Stimulated activated effector memory CD8-positive, alpha-beta T cell treated with anti-CD3 and anti-CD28 coated beads, Interleukin-12 subunit alpha, Interleukin-12 subunit beta, amount 100 ng/mL, for 72 hours (primary cell): ENCODE results near the gene PPP1R3E.

Experiments used
- ATAC-seq: fragments of 150-1000 bp; cut with Tn5 transposase; 2 replicates; pipeline ENCODE4 v1.10.0; 2021
- DNase-seq, 2 donors: peaks; one replicate each; pipeline ENCODE4 v3.0.0; 2021 to 2022; ENCODE audit warnings: low spot score in 2 of 2
- H3K27ac Mint-ChIP-seq: one replicate; pipeline ENCODE4 v1.8.0; 2022; ENCODE audit warnings: mild to moderate bottlenecking, mixed read lengths
- H3K36me3 Mint-ChIP-seq: one replicate; pipeline ENCODE4 v1.8.0; 2022; ENCODE audit warnings: mild to moderate bottlenecking, mixed read lengths
- H3K4me1 Mint-ChIP-seq: one replicate; pipeline ENCODE4 v1.8.0; 2022; ENCODE audit warnings: mixed read lengths
- H3K4me3 Mint-ChIP-seq: one replicate; pipeline ENCODE4 v1.8.0; 2022; ENCODE audit warnings: mild to moderate bottlenecking, mixed read lengths
- H3K9me3 Mint-ChIP-seq: one replicate; pipeline ENCODE4 v1.8.0; 2022; ENCODE audit warnings: mixed read lengths

PPP1R3E gene

GRCh38 chr14:23307687-23308644 is 5.3 kb upstream of the PPP1R3E start:
- H3K9me3 Mint-ChIP-seq, result no peaks in the 10 kb centered on the region
- no peak for DNase-seq
- H3K36me3 Mint-ChIP-seq, result peaks cover under 1% of the 10 kb centered on the region
- no peak for ATAC-seq
- peaks cover 20% of the 10 kb centered on the region for H3K4me1 Mint-ChIP-seq
- H3K4me3 Mint-ChIP-seq, result peak overlapping the region; percentile 58
- H3K27ac Mint-ChIP-seq, result peak overlapping the region; percentile 74

- peaks cover 27% of the 10 kb centered on the region for H3K4me1 Mint-ChIP-seq
- H3K4me3 Mint-ChIP-seq, result peak overlapping the region; percentile 58
- peaks cover 7% of the 10 kb centered on the region for H3K36me3 Mint-ChIP-seq
- H3K27ac Mint-ChIP-seq, result peak overlapping the region; percentile 74
- ATAC-seq (no peak), DNase-seq (no peak)
- H3K9me3 Mint-ChIP-seq, result no peaks in the 10 kb centered on the region
These were observed 4.5 kb upstream of the PPP1R3E start for GRCh38 chr14:23307146-23307530.

GRCh38 chr14:23306412-23307145 is 3.9 kb upstream of the PPP1R3E start, which contains the start of gene BCL2L2:
Gene BCL2L2, plus strand, starts transcription at chr14:23306833. Its CDS starts 935 bp downstream, at chr14:23307768.
- peaks cover 27% of the 10 kb centered on the region for H3K4me1 Mint-ChIP-seq
- H3K27ac Mint-ChIP-seq, result peak within 1 kb of the TSS; percentile 74
- H3K4me3 Mint-ChIP-seq, result peak within 1 kb of the TSS; percentile 58
- DNase-seq (no peak), ATAC-seq (no peak)
- peaks cover 7% of the 10 kb centered on the region for H3K36me3 Mint-ChIP-seq
- H3K9me3 Mint-ChIP-seq, result no peaks in the 10 kb centered on the region

GRCh38 chr14:23301969-23302289 is 730 bp downstream of the PPP1R3E start:
- Mint-ChIP-seq H3K9me3 (no peaks in the 10 kb centered on the region), H3K4me3 (peak overlapping the region; percentile 97), H3K4me1 (peaks cover 35% of the 10 kb centered on the region), H3K27ac (peak overlapping the region; percentile 97), H3K36me3 (peaks cover 53% of the 10 kb centered on the region)
- DNase-seq (no peak), ATAC-seq (peak; percentile 35)

GRCh38 chr14:23301288-23301968 is 1.2 kb downstream of the PPP1R3E start:
- Mint-ChIP-seq H3K4me3 (peak overlapping the region; percentile 97), H3K4me1 (peaks cover 33% of the 10 kb centered on the region), H3K36me3 (peaks cover 58% of the 10 kb centered on the region), H3K9me3 (no peaks in the 10 kb centered on the region), H3K27ac (peak overlapping the region; percentile 97)
- ATAC-seq, result peak; percentile 88
- peak; percentile 98 to 99 for DNase-seq

- peaks cover 63% of the 10 kb centered on the region for H3K36me3 Mint-ChIP-seq
- no peaks in the 10 kb centered on the region for H3K9me3 Mint-ChIP-seq
- no peak for ATAC-seq
- H3K27ac Mint-ChIP-seq, result peak overlapping the region; percentile 97
- peaks cover 33% of the 10 kb centered on the region for H3K4me1 Mint-ChIP-seq
- DNase-seq, result peak in 1 of 2 donors; percentile 61
- H3K4me3 Mint-ChIP-seq, result peak overlapping the region; percentile 97
These were observed 1.9 kb downstream of the PPP1R3E start for GRCh38 chr14:23300687-23301223.

- no peak for ATAC-seq
- Mint-ChIP-seq H3K4me1 (peaks cover 35% of the 10 kb centered on the region), H3K36me3 (peaks cover 63% of the 10 kb centered on the region), H3K27ac (peak overlapping the region; percentile 97), H3K4me3 (peak overlapping the region; percentile 97), H3K9me3 (no peaks in the 10 kb centered on the region)
- no peak for DNase-seq
These were observed 2.5 kb downstream of the PPP1R3E start for GRCh38 chr14:23299986-23300686.

GRCh38 chr14:23299211-23299957 is 3.3 kb downstream of the PPP1R3E start:
- DNase-seq (no peak), ATAC-seq (no peak)
- Mint-ChIP-seq H3K9me3 (no peaks in the 10 kb centered on the region), H3K27ac (peak overlapping the region; percentile 97), H3K4me1 (peaks cover 40% of the 10 kb centered on the region), H3K36me3 (peaks cover 63% of the 10 kb centered on the region), H3K4me3 (peak overlapping the region; percentile 97)

GRCh38 chr14:23297611-23298277 is 4.9 kb downstream of the PPP1R3E start:
- Mint-ChIP-seq H3K27ac (no peak overlapping the region), H3K36me3 (peaks cover 60% of the 10 kb centered on the region), H3K9me3 (no peaks in the 10 kb centered on the region), H3K4me1 (peaks cover 33% of the 10 kb centered on the region), H3K4me3 (no peak overlapping the region)
- DNase-seq (no peak), ATAC-seq (no peak)

GRCh38 chr14:23297096-23297495 is 5.6 kb downstream of the PPP1R3E start:
- no peak overlapping the region for H3K4me3 Mint-ChIP-seq
- DNase-seq (no peak), ATAC-seq (no peak)
- H3K4me1 Mint-ChIP-seq, result peaks cover 28% of the 10 kb centered on the region
- H3K9me3 Mint-ChIP-seq, result no peaks in the 10 kb centered on the region
- peaks cover 56% of the 10 kb centered on the region for H3K36me3 Mint-ChIP-seq
- H3K27ac Mint-ChIP-seq, result no peak overlapping the region

- H3K4me1 Mint-ChIP-seq, result peaks cover 28% of the 10 kb centered on the region
- no peaks in the 10 kb centered on the region for H3K9me3 Mint-ChIP-seq
- H3K27ac Mint-ChIP-seq, result no peak overlapping the region
- DNase-seq (no peak), ATAC-seq (no peak)
- H3K4me3 Mint-ChIP-seq, result no peak overlapping the region
- peaks cover 53% of the 10 kb centered on the region for H3K36me3 Mint-ChIP-seq
These were observed 6.5 kb downstream of the PPP1R3E start for GRCh38 chr14:23296012-23296777.

- Mint-ChIP-seq H3K27ac (no peak overlapping the region), H3K36me3 (peaks cover 40% of the 10 kb centered on the region), H3K4me1 (peaks cover 26% of the 10 kb centered on the region), H3K9me3 (no peaks in the 10 kb centered on the region), H3K4me3 (no peak overlapping the region)
- ATAC-seq (peak; percentile 81), DNase-seq (peak; percentile 36 to 72)
These were observed 7.7 kb downstream of the PPP1R3E start for GRCh38 chr14:23294734-23295561.
